ENCODE data around the gene SLC4A8. TPM values are rescaled to one million over a fixed set of nuclear protein-coding genes. Genes with fewer than 3 reads are reported as not detected.

SLC4A8 gene
- total RNA-seq, 2 donors from 2014 or later: 1.9 to 4.6 TPM

- H3K4me1 Mint-ChIP-seq (ENCODE audit: low read depth): peaks cover 16% of the 10 kb centered on the region
- H3K36me3 Mint-ChIP-seq (ENCODE audit: insufficient read depth in 2 of 2): no peaks in the 10 kb centered on the region
- no peaks in the 10 kb centered on the region for H3K27me3 Mint-ChIP-seq (ENCODE audit: low read depth)
- peak; percentile 50 to 59 for DNase-seq
- no peak overlapping the region for H3K4me3 Mint-ChIP-seq
- no peak for ATAC-seq (replicated peaks in 1 of 2)
- no peaks in the 10 kb centered on the region for H3K9me3 Mint-ChIP-seq
- H3K27ac Mint-ChIP-seq: no peak overlapping the region
Measured at GRCh38 chr12:51421266-51421884, 3.3 kb upstream of the SLC4A8 start.

- no peaks in the 10 kb centered on the region for H3K9me3 Mint-ChIP-seq
- no peak for ATAC-seq (replicated peaks in 1 of 2)
- no peaks in the 10 kb centered on the region for H3K36me3 Mint-ChIP-seq (ENCODE audit: insufficient read depth in 2 of 2)
- peak overlapping the region; percentile 85 to 88 for H3K4me3 Mint-ChIP-seq
- H3K4me1 Mint-ChIP-seq (ENCODE audit: low read depth): peaks cover 16% of the 10 kb centered on the region
- no peak for DNase-seq
- no peaks in the 10 kb centered on the region for H3K27me3 Mint-ChIP-seq (ENCODE audit: low read depth)
- no peak overlapping the region for H3K27ac Mint-ChIP-seq
Measured at GRCh38 chr12:51424094-51424661, 453 bp upstream of the SLC4A8 start.

- Mint-ChIP-seq H3K27ac (no peak overlapping the region), H3K4me3 (no peak overlapping the region), H3K36me3 (ENCODE audit: insufficient read depth in 2 of 2) (no peaks in the 10 kb centered on the region), H3K4me1 (ENCODE audit: low read depth) (peaks cover 10% of the 10 kb centered on the region), H3K27me3 (ENCODE audit: low read depth) (no peaks in the 10 kb centered on the region), H3K9me3 (no peaks in the 10 kb centered on the region)
- DNase-seq: no peak
- no peak for ATAC-seq (replicated peaks in 1 of 2)
Measured at GRCh38 chr12:51428256-51428655, 3.6 kb downstream of the SLC4A8 start.

GRCh38 chr12:51429700-51430099 is 5.1 kb downstream of the SLC4A8 start:
- no peaks in the 10 kb centered on the region for H3K36me3 Mint-ChIP-seq (ENCODE audit: insufficient read depth in 2 of 2)
- no peaks in the 10 kb centered on the region for H3K27me3 Mint-ChIP-seq (ENCODE audit: low read depth)
- DNase-seq: no peak
- peaks cover 5% of the 10 kb centered on the region for H3K4me1 Mint-ChIP-seq (ENCODE audit: low read depth)
- H3K4me3 Mint-ChIP-seq: no peak overlapping the region
- ATAC-seq (replicated peaks in 1 of 2): no peak
- H3K9me3 Mint-ChIP-seq: no peaks in the 10 kb centered on the region
- H3K27ac Mint-ChIP-seq: no peak overlapping the region

GRCh38 chr12:51430196-51430895 is 5.7 kb downstream of the SLC4A8 start:
- no peak overlapping the region for H3K4me3 Mint-ChIP-seq
- no peaks in the 10 kb centered on the region for H3K27me3 Mint-ChIP-seq (ENCODE audit: low read depth)
- peaks cover 2% of the 10 kb centered on the region for H3K4me1 Mint-ChIP-seq (ENCODE audit: low read depth)
- ATAC-seq (replicated peaks in 1 of 2) (no peak), DNase-seq (no peak)
- no peak overlapping the region for H3K27ac Mint-ChIP-seq
- no peaks in the 10 kb centered on the region for H3K36me3 Mint-ChIP-seq (ENCODE audit: insufficient read depth in 2 of 2)
- no peaks in the 10 kb centered on the region for H3K9me3 Mint-ChIP-seq

- no peaks in the 10 kb centered on the region for H3K27me3 Mint-ChIP-seq (ENCODE audit: low read depth)
- no peak overlapping the region for H3K27ac Mint-ChIP-seq
- no peaks in the 10 kb centered on the region for H3K9me3 Mint-ChIP-seq
- DNase-seq (no peak), ATAC-seq (replicated peaks in 1 of 2) (no peak)
- H3K4me3 Mint-ChIP-seq: no peak overlapping the region
- no peaks in the 10 kb centered on the region for H3K4me1 Mint-ChIP-seq (ENCODE audit: low read depth)
- no peaks in the 10 kb centered on the region for H3K36me3 Mint-ChIP-seq (ENCODE audit: insufficient read depth in 2 of 2)
Measured at GRCh38 chr12:51432921-51433320, 8.3 kb downstream of the SLC4A8 start.

- Mint-ChIP-seq H3K36me3 (ENCODE audit: insufficient read depth in 2 of 2) (no peaks in the 10 kb centered on the region), H3K9me3 (no peaks in the 10 kb centered on the region), H3K27me3 (ENCODE audit: low read depth) (no peaks in the 10 kb centered on the region), H3K27ac (no peak overlapping the region), H3K4me1 (ENCODE audit: low read depth) (peaks cover 7% of the 10 kb centered on the region), H3K4me3 (no peak overlapping the region)
- DNase-seq: no peak
- no peak for ATAC-seq (replicated peaks in 1 of 2)
Measured at GRCh38 chr12:51434305-51434704, 9.7 kb downstream of the SLC4A8 start.

GRCh38 chr12:51437431-51437830 is 12.8 kb downstream of the SLC4A8 start:
- no peaks in the 10 kb centered on the region for H3K27me3 Mint-ChIP-seq (ENCODE audit: low read depth)
- ATAC-seq (replicated peaks in 1 of 2) (no peak), DNase-seq (no peak)
- H3K36me3 Mint-ChIP-seq (ENCODE audit: insufficient read depth in 2 of 2): peaks cover 0 to 1% of the 10 kb centered on the region in 2 donors
- no peak overlapping the region for H3K27ac Mint-ChIP-seq
- no peaks in the 10 kb centered on the region for H3K9me3 Mint-ChIP-seq
- peaks cover 24% of the 10 kb centered on the region for H3K4me1 Mint-ChIP-seq (ENCODE audit: low read depth)
- no peak overlapping the region for H3K4me3 Mint-ChIP-seq

- no peak for DNase-seq
- H3K36me3 Mint-ChIP-seq (ENCODE audit: insufficient read depth in 2 of 2): peaks cover 0 to 1% of the 10 kb centered on the region in 2 donors
- H3K9me3 Mint-ChIP-seq: no peaks in the 10 kb centered on the region
- ATAC-seq (replicated peaks in 1 of 2): no peak
- H3K4me1 Mint-ChIP-seq (ENCODE audit: low read depth): peaks cover 24% of the 10 kb centered on the region
- no peak overlapping the region for H3K4me3 Mint-ChIP-seq
- no peak overlapping the region for H3K27ac Mint-ChIP-seq
- no peaks in the 10 kb centered on the region for H3K27me3 Mint-ChIP-seq (ENCODE audit: low read depth)
Measured at GRCh38 chr12:51439330-51439729, 14.7 kb downstream of the SLC4A8 start.

- no peak for ATAC-seq (replicated peaks in 1 of 2)
Measured at GRCh38 chr12:51441583-51441982, 17.0 kb downstream of the SLC4A8 start.

GRCh38 chr12:51442324-51442723 is 17.7 kb downstream of the SLC4A8 start:
- Mint-ChIP-seq H3K27ac (no peak overlapping the region), H3K4me3 (no peak overlapping the region), H3K4me1 (ENCODE audit: low read depth) (peaks cover 24% of the 10 kb centered on the region), H3K36me3 (ENCODE audit: insufficient read depth in 2 of 2) (peaks cover 0 to 1% of the 10 kb centered on the region in 2 donors), H3K9me3 (no peaks in the 10 kb centered on the region), H3K27me3 (ENCODE audit: low read depth) (no peaks in the 10 kb centered on the region)
- ATAC-seq (replicated peaks in 1 of 2) (no peak), DNase-seq (no peak)

More at GRCh38 chr12:51441583-51441982, 17.0 kb downstream of the SLC4A8 start:
- DNase-seq: no peak
- Mint-ChIP-seq H3K4me1 (ENCODE audit: low read depth) (peaks cover 24% of the 10 kb centered on the region), H3K27me3 (ENCODE audit: low read depth) (no peaks in the 10 kb centered on the region), H3K36me3 (ENCODE audit: insufficient read depth in 2 of 2) (peaks cover 0 to 1% of the 10 kb centered on the region in 2 donors), H3K9me3 (no peaks in the 10 kb centered on the region), H3K4me3 (no peak overlapping the region), H3K27ac (no peak overlapping the region)

- DNase-seq (no peak), ATAC-seq (replicated peaks in 1 of 2) (no peak)
- peaks cover 24% of the 10 kb centered on the region for H3K4me1 Mint-ChIP-seq (ENCODE audit: low read depth)
- no peak overlapping the region for H3K4me3 Mint-ChIP-seq
- H3K27ac Mint-ChIP-seq: no peak overlapping the region
- peaks cover under 1% of the 10 kb centered on the region for H3K27me3 Mint-ChIP-seq (ENCODE audit: low read depth)
- H3K9me3 Mint-ChIP-seq: no peaks in the 10 kb centered on the region
- H3K36me3 Mint-ChIP-seq (ENCODE audit: insufficient read depth in 2 of 2): peaks cover 0 to 1% of the 10 kb centered on the region in 2 donors
Measured at GRCh38 chr12:51443573-51443972, 18.9 kb downstream of the SLC4A8 start.

GRCh38 chr12:51448618-51449256 is 24.1 kb downstream of the SLC4A8 start:
- Mint-ChIP-seq H3K4me3 (no peak overlapping the region), H3K27me3 (ENCODE audit: low read depth) (peaks cover 11% of the 10 kb centered on the region), H3K4me1 (ENCODE audit: low read depth) (no peaks in the 10 kb centered on the region), H3K27ac (no peak overlapping the region), H3K9me3 (no peaks in the 10 kb centered on the region), H3K36me3 (ENCODE audit: insufficient read depth in 2 of 2) (no peaks in the 10 kb centered on the region)
- no peak for ATAC-seq (replicated peaks in 1 of 2)
- no peak for DNase-seq

All from activated T-cell treated with anti-CD3 and anti-CD28 coated beads, Interleukin-2, amount 50 U/mL, for 72 hours (primary cell).